SK-N-MC (cell line): Measurements from ENCODE around the gene PRX.
"Not testable (repeated sequence)": the region's sequence is repeated elsewhere in the genome, so short reads cannot be mapped to it uniquely, and the experiment has no call there.

Experiments used
- EZH2 ChIP-seq: fragments of 200-600 bp; sonication (generic); IDR thresholded peaks from one replicate; pipeline ENCODE4 v1.6.1; 2017; ENCODE audit warnings: antibody characterized with exemption
- POLR2AphosphoS5 ChIP-seq: IDR thresholded peaks from 2 replicates; pipeline ENCODE4 v1.6.1; 2012; ENCODE audit warnings: mild to moderate bottlenecking, low read depth, low read length, borderline replicate concordance

DNA sequence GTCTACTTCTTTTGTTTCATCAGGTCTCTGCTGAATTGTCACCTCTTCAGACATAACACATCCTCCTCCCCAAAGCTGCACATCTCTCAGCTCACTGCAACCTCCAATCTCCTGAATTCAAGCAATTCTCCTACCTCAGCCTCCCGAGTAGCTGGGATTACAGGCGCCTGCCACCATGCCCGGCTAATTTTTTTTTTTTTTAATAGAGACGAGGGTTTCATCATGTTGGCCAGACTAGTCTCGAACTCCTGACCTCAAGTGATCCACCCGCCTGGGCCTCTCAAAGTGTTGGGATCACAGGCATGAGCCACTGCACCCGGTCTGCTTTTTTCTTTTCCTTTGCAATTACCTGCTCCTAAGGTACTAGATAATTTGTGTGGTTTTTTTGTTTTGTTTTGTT is 19.6 kb upstream of the PRX start:
- not testable (repeated sequence) for TF ChIP-seq POLR2AphosphoS5, EZH2
